Ovary (tissue), 9 donors: ENCODE measurements around the gene CCDC157. TPM values are rescaled to one million over a fixed set of nuclear protein-coding genes. Genes with fewer than 3 reads are reported as not detected.

ENCODE experiments used
- DNase-seq, 5 donors: peaks; one replicate each; pipeline ENCODE4 v3.0.0-alpha.2; 2019 to 2020
- H3K27ac ChIP-seq, 2 donors: fragments of 200-600 bp; one replicate each; pipeline versions ENCODE4 v1.5.1 to v1.8.0; 2019 to 2022
- H3K27me3 ChIP-seq: fragments of 200-600 bp; one replicate; pipeline ENCODE4 v1.8.0; 2022
- H3K36me3 ChIP-seq: fragments of 200-600 bp; sonication (generic); one replicate; pipeline ENCODE4 v1.5.1; 2019
- H3K4me1 ChIP-seq: one replicate; pipeline ENCODE4 v1.8.1; 2013; ENCODE audit warnings: mild to moderate bottlenecking, moderate library complexity; ENCODE audit not compliant: insufficient read depth
- H3K4me3 ChIP-seq: fragments of 200-600 bp; sonication (generic); one replicate; pipeline ENCODE4 v1.5.1; 2017
- H3K9me3 ChIP-seq, 2 donors: fragments of 200-600 bp in 1 of 2; sonication (generic) in 1 of 2; one replicate each; pipeline versions ENCODE4 v1.5.1 to v1.8.1; 2013 to 2019; ENCODE audit warnings: mild to moderate bottlenecking in 1 of 2, moderate library complexity in 1 of 2
- CTCF ChIP-seq, 3 donors: fragments of 450-650 bp in 2 of 3; fragments of 200-600 bp in 1 of 3; IDR thresholded peaks; one replicate each; pipeline versions ENCODE4 v1.5.1 to v1.8.0; 2016 to 2022; ENCODE audit warnings: antibody characterized with exemption in 3 of 3, mild to moderate bottlenecking in 1 of 3
- EP300 ChIP-seq: sonication (generic); formaldehyde crosslinking; IDR thresholded peaks from one replicate; pipeline ENCODE4 v1.6.1; 2017; ENCODE audit warnings: antibody characterized with exemption
- POLR2A ChIP-seq: fragments of 450-650 bp; IDR thresholded peaks from one replicate; pipeline ENCODE4 v1.6.1; 2017; ENCODE audit warnings: antibody characterized with exemption, mild to moderate bottlenecking, moderate library complexity
- WGBS, 3 donors: extraction: QIAGEN DNeasy Blood & Tissue Kit in 1 of 3; methylation state at CpG; one replicate each; pipeline versions ENCODE4 v1.1.5 to v1.1.7; 2013 to 2017; 5-methylcytosine and 5-hydroxymethylcytosine counted together
- intact Hi-C, 4 donors: fragments of 100-400 bp; cut with DNase I; formaldehyde crosslinking; loops; one replicate each; pipeline versions ENCODE4 v1.11.0 to v1.15.1; 2022 to 2023
- polyA plus RNA-seq, 2 donors: library from polyadenylated mRNA; stranded (reverse); fragments of 200-250 nt in 1 of 2; fragments of 350-450 nt in 1 of 2; fragmentation: Illumina TruSeq in 1 of 2; extraction: RNeasy Lipid Tissue Mini Kit (QIAGEN cat#74804) in 1 of 2; gene quantifications; one replicate each; pipeline ENCODE4 v1.2.3, GENCODE V29; 2013 to 2014
- total RNA-seq, 7 donors: library from RNA; depleted of rRNA in 2 of 7; stranded (reverse); fragments of >200 nt in 2 of 7; fragmentation: NEBNext Ultra II Directional in 3 of 7; extraction: Animal tissue kit (Norgen Biotek cat#: 25700) in 3 of 7; gene quantifications; one replicate each; pipeline versions ENCODE4 v1.1.0 to v1.2.4, GENCODE V29; 2016 to 2023
- donor health status: DM: no; HTN: no; CAD: no; lungs with moderate emphysema.
- donor health status: DM: no; HTN: no; CAD: no.
- donor health status: Bipolar disorder and iron deficiency.
- donor health status: DM: yes; HTN: yes; CAD: no.
- donor health status: DM: no; HTN: no; CAD: no.
- donor health status: DM: yes; HTN: yes; CAD: no.

CCDC157 gene
- total and polyA plus RNA-seq, 9 donors: 0.60 to 28.0 (median 2.4) TPM

GRCh38 chr22:30320021-30320556, 36.7 kb upstream of the CCDC157 start:
- no peak overlapping the region for H3K4me3 ChIP-seq
- intact Hi-C loops: no loop called here
- no peaks in the 10 kb centered on the region for H3K9me3 ChIP-seq
- TF ChIP-seq POLR2A: no peak
- no peak for TF ChIP-seq EP300
- no peak for TF ChIP-seq CTCF (IDR thresholded peaks at IDR 0.05)
- peaks cover 50% of the 10 kb centered on the region for H3K4me1 ChIP-seq
- 83 to 86% (median 86%) methylated on average over 3 of the region's 3 CpGs for WGBS, 3 donors
- peak overlapping the region in 1 of 2 donors; percentile 36 for H3K27ac ChIP-seq
- DNase-seq: no peak
- no peaks in the 10 kb centered on the region for H3K36me3 ChIP-seq
- H3K27me3 ChIP-seq: no peaks in the 10 kb centered on the region

DNA sequence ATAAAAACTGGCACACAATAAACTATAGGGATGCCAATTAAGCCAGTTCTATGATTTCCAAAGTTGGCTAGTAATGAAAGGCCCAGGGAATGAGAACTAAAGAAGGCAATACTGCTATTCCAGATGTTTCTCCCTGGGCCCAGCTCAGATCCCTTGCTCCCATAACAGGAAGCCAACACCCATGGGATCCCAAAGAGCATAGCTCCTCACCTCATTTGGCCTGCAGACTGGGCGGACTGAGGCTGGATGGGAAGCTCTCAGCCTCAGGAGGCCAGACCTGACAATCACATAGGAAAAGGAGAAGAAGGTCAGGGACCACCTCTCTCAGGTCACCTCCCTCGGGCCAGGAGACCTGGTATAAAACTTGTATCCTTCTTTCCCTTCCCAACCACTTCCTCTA, 35.3 kb upstream of the CCDC157 start:
- TF ChIP-seq EP300: no peak
- TF ChIP-seq CTCF (IDR thresholded peaks at IDR 0.05): no peak
- TF ChIP-seq POLR2A: no peak
- Histone ChIP-seq H3K36me3 (no peaks in the 10 kb centered on the region), H3K27me3 (no peaks in the 10 kb centered on the region), H3K9me3 (no peaks in the 10 kb centered on the region), H3K27ac (peak overlapping the region in 1 of 2 donors; percentile 11), H3K4me1 (peaks cover 54% of the 10 kb centered on the region), H3K4me3 (no peak overlapping the region)
- DNase-seq: no peak
- intact Hi-C loops: no loop called here
- 80 to 85% (median 83%) methylated on average over 2 of the region's 2 CpGs for WGBS, 3 donors

DNA sequence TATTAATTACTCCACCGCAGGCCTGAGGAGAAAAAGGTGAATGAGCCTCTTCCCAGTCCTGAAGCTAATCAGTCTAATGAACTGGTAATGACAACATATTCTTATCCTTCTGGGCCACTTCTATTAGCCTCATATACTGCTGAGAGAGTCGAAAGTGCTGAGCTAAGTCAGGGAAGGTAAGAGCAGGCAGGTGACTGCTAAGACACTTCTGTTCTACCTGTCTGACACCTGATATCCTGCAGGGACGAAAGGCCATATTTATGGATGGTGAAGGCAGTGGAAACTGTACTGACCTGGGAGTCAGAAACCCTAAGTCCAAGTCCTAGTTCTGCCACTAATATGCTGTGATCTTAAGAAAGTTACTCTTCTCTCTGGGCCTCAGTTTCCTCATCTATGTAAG, 33.6 kb upstream of the CCDC157 start:
- no peak overlapping the region for H3K4me3 ChIP-seq
- no peak for TF ChIP-seq CTCF (IDR thresholded peaks at IDR 0.05)
- no peak for TF ChIP-seq EP300
- intact Hi-C loops: no loop called here
- no peak for DNase-seq
- no peaks in the 10 kb centered on the region for H3K36me3 ChIP-seq
- H3K27me3 ChIP-seq: no peaks in the 10 kb centered on the region
- H3K27ac ChIP-seq: no peak overlapping the region
- H3K4me1 ChIP-seq: peaks cover 39% of the 10 kb centered on the region
- 90 to 97% (median 96%) methylated on average over 3 of the region's 3 CpGs for WGBS, 3 donors
- no peaks in the 10 kb centered on the region for H3K9me3 ChIP-seq

GRCh38 chr22:30324014-30324730, 32.6 kb upstream of the CCDC157 start:
- Histone ChIP-seq H3K27ac (no peak overlapping the region), H3K27me3 (no peaks in the 10 kb centered on the region), H3K9me3 (no peaks in the 10 kb centered on the region), H3K36me3 (no peaks in the 10 kb centered on the region), H3K4me1 (peaks cover 37% of the 10 kb centered on the region), H3K4me3 (peak overlapping the region; percentile 86)
- no peak for DNase-seq
- TF ChIP-seq EP300 (no peak), POLR2A (no peak), CTCF (IDR thresholded peaks at IDR 0.05) (no peak)
- intact Hi-C loops: loop anchor here in 1 of 4 donors (2.0 kb wide), 1 partner anchor 35 kb away; the partner anchor contains the start of gene CASTOR1
- 38 to 43% (median 42%) methylated on average over 8 of the region's 8 CpGs for WGBS, 3 donors
